ENCODE measurements around the gene DIPK1A.

DNA sequence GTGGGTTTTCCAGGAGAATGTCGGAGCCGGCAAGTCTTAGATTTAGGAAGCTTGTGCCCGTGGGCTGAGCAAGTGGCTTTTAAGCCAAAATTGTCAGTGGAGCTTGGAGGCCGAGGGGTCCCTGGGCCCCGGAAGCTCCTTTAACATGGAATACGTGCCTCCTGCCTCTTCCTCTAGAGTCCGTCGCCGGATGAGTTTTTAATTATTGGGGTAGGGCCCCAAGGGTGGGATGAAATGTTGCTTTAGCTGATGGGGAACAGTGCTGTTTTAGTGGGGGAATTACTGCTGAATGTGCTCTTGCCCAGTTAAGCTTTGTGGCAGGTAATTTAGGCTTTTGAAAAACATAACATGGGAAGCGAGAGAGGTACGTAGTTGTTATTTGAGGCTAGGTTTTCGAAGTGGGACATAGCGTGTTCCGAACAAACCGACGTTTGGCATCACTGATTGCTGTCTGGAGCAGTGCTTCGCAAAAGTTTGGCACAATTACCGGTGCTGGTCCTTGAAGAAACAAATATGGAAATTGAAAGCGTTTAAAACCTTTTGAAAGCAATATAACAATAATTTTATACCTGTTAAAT is 128.6 kb downstream of the DIPK1A start:
- TF ChIP-seq POLR2A (IDR thresholded peaks at IDR 0.05), result no peak
- TF ChIP-seq CTCF (IDR thresholded peaks at IDR 0.05), result no peak

All from esophagus squamous epithelium (tissue), 4 donors.